A172 (cell line): ENCODE measurements around the gene RPGR. TPM values are rescaled to one million over a fixed set of nuclear protein-coding genes. Genes with fewer than 3 reads are reported as not detected.

Experiments
- DNase-seq: peaks from one replicate; pipeline ENCODE4 v3.0.0-alpha.2; 2015; ENCODE audit warnings: low spot score
- total RNA-seq: library from RNA; depleted of rRNA; stranded (reverse); fragments of >200 nt; shearing (Covaris generic); gene quantifications from 2 replicates; pipeline ENCODE4 v1.2.3, GENCODE V29; 2014; rRNA removed

Gene RPGR
- total RNA-seq, 1 experiment from 2014 or later: 5.3 TPM

DNA sequence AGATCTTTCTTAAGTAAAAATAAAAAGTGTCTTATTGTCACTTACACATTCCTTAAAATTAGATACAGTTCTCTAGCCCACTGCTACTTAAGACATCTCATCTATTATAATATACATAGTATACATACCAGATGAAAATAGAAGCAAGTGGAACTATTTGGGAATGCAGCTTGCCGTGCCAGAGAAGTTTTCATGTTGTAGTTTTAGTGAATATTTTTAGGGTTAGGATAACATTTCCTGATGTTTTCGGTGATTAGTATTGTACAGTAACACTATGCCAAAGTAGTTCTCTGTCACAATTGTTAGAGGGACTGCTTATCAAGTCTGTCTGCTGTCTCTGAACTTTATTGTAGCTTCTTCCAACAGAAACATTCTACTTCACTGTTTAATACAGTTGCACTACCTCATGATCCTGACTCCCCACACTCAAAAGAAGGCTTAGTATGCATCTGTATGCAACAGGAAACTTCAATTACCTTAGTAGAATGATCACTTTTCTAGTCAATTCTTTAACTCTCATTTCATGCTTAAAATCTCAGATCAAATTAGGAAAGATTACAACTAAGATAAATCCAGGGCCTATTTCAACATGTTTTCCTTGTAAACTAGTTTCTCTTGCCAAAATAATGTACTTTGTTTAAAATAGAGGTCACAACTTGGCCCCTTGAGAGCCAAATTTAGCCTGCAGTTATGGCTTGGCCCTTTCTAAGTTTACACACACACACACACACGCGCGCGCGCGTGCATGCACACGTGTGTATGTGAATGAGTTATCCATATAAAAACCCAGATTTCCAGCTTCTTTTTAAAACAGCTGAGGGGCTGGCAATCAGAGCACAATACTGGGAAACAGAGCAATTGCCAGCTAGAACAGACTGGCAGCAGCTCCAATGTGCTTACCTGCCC is 64.3 kb downstream of the RPGR start:
- DNase-seq: no peak

DNA sequence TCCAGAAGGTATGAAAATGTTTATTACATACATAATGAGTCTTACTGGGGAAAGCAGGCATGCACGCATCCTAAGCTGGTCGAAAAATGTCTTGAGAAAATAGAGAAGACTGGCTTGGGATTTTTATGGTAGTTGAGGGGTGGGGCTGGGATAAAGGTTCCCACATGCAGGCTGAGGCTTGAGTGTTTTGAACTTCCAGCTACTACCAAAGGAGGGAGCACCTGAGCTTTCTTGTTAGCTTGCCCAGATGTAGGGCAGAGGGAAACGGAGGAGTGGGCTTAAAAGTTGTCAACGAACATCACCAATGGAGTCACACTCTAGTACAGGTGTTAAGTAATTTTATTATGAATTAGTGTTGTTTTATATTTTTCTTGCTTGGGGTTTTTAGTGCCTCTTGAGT is 67.1 kb downstream of the RPGR start:
- peak; percentile 45 for DNase-seq

DNA sequence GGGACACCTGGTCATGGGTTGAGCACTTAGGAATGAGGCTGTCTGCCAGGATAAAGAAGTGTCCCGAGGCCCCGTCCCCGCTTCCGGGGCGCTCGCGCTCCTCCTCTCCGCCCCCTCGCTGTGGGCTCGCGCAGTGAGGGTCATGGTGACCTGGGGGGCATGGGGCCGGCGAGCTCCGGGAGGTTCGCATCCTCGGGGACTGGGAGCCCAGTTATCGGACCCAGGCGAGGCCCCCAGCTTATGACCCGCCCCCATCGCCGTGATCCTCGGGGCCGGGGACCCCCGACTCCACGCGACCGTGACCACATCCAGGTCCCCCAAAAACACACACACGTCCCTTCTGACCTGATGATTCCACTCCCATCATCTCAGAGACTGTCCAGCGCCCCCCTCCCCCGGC is 71.3 kb downstream of the RPGR start:
- DNase-seq: no peak

DNA sequence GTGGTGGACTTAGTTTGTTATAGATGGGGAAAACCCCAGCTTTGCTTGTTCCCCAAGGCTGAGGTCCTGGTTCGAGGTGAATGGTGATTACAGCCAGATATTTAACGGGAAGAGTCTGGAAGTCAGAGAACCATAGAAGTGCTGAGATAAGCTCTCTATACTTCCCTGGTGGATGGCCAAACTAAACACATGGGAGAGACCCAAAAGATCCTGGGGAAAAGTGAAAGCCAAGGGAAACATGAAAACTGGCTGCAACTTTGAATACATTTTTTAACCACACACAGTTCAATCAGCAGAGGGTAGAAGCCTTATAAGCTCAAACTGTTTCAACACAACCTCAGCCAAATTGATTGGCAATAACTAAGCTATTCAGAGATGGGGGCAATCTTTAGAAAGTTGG is 77.3 kb downstream of the RPGR start:
- no peak for DNase-seq

DNA sequence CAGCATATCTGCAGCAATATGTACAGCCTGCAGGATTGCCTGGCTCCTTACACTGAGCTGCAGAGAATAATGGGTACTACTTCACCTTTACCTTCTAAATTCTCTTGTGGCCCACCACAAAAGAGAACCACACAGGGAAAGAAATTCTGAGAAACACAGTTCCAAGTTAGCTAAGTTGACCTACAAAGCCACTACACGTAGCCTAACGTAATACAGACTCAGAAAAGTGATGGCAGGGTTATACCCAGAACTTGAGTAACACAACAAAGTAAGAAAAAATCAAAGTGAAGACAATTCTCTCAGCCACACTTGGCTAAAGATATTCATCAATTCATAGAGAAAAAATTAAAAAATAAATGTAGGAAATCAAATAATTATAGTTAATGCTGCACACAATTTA is 80.3 kb downstream of the RPGR start:
- DNase-seq: no peak

DNA sequence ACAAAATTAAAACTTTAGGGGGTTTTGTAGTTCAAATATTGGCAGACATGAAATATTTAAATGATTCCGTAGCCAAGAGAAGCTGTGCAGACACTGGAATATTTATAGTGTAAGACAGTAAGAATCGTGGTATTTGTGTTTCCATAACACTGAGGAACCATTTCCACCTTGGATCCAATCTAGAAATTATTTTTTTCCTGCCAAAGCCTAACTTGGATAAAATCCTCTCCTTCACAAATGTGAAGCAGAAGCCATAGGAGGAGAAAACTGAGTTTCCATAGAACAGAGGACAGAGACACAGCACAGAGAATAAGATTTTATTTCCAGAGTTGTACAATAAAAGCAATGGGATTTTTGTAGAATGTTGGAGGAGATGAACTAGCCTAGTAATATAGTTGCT is 86.8 kb downstream of the RPGR start:
- DNase-seq: no peak

DNA sequence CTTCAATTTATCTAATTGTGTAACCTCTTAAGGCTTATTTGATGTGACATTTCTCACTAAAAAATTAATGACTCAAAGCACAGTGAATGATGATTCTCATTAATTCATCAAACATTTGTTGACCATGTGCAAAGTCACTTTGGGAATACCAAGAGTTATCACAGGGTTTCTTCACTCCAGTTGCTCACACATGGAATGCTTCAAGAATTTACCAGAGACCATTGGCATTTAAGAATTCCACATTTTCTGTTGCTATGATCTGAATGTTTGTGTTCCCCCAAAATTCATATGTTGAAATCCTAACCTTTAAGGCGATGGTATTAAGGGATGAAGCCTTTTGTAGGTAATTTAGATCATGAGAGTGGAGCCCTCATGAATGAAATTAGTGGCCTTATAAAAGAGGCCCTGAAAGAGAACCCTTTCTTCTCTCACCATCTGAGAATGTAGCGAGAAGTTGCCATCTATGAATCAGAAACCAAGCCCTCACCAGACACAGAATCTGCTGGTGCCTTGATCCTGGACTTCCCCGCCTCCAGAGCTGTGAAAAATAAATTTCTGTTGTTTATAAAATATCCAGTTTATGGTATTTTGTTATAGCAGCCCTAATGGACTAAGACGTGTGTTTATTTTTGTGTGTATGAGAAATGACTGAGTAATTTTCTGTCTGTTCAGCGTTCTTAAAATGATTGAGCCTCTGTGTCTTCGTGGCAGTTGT is 90.3 kb downstream of the RPGR start:
- DNase-seq: no peak

DNA sequence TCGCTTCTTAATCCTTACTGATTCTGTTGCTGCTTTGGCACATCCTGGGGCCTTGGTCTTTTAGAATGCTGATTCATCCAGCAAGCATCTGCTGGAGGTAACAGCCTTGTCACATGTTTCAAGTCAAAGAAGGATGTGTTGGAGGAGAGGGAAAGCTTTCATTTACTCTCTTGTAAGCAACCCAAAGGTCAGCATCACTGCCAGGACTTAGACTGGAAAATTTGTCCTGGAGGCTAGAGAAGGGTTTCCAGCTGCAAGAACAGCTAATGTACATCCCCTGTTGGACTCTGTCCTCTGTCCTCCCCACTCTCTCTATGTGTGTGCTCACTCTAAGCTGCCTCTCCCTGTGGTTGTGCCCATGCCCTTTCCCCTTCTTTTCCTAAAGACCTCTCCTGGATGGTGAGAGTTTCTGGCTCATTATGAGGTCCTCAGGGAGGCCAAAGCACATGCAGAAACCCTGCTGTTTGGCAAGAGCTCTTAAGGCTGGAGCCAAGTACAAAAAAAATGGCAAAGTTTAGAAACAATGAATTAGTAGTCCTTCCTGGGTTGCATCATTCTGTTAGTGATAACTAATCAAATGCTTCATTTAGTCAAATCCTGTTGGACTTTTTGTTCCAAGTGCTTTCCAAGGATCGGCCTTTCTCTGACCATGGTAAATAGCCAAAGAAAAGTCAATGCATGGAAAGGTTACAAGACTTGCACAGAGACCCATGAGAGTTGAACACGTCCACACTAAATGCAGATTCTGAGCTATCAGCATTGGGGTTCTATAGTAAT is 93.2 kb downstream of the RPGR start:
- peak; percentile 70 for DNase-seq

DNA sequence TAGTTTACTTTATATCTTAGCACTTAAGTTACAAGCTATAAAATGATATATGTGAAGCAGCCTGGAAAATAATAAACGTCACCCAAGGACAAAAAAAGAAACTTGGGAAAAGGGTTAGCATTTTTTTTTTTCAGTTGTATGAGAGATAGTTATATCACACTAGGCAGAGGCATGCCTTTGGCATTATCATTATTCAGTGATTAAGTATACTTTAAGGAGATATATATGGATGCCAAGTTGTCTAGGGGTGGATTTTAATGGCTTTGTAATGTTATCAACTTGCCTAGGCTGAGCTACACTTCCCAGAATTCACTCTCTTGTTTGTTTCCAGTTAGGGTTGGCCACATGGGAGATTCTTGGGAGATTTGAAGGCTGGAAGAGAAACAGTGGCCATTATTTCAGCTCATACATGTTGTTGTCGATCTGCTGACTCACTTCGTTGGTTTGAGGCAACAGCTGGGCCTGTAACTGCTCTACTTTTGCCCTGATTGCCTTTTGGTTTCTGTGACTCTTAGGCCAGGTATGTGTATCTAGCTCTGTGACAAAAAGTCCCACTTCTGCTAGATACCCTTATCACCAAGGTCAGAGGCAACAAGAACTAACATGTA is 95.1 kb downstream of the RPGR start:
- DNase-seq: no peak

DNA sequence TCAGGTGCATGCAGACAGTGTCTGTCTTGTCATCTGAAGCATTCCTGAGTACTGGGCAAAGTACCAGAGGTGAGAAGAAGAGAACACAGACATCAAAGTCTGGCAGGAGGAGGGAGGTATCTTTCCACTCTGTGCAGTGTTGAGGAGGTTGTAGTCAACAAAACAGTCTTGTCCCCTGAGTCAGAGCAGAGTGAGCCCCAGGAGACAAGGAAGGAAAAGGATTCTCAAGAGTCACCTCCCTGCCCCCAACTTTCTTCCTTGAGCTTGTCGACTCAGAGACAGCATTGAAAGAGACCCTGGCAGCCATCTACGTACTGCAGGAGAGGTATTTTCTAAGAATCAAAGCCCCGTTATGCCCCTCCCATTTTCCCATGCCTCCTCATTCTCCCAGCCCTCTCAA is 102.2 kb downstream of the RPGR start:
- peak; percentile 32 for DNase-seq

DNA sequence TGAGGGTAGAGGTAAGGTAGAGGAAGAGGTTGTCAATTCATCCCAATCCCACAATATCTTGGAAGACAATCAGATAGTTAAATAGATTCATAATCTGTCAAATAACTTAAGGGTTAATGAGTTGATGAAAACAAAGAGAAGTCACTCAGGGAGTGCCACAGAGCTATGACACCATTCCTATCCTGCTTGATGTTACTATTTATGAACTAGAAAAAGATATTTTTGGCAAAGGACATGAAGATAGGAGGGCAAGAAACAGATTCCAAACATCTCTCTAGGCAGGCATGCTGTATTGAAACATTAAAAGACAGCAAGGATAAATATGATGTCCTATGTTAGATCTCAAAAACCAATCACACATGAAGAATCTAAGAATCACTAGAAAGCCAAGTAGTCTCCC is 103.1 kb downstream of the RPGR start:
- no peak for DNase-seq

DNA sequence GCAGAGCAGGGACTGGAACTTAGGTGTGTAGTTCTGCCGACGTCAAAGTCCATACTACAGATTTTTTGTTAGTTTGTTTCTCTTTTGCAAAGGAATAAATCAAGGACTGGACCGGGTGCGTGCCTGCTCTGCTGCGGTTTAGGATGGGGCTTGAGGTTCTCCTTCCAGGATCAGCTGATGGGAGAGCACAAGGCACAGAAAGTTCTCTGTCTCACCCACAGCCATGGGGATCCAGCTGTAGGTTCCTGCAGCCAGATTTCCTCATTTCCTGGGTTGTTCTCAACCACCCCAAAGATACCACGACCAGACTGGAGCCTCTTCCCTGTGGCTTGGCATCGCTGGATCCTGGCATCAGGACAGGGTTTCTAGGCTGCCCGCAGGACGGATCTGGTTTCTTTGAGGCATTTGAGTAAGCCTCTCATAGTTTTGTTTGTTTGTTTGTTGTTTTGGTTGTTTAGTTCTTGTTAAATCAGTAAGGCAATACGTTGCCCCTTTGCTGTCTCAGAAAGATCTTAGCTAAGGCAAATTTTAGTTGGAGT is 105.8 kb downstream of the RPGR start:
- DNase-seq: no peak

DNA sequence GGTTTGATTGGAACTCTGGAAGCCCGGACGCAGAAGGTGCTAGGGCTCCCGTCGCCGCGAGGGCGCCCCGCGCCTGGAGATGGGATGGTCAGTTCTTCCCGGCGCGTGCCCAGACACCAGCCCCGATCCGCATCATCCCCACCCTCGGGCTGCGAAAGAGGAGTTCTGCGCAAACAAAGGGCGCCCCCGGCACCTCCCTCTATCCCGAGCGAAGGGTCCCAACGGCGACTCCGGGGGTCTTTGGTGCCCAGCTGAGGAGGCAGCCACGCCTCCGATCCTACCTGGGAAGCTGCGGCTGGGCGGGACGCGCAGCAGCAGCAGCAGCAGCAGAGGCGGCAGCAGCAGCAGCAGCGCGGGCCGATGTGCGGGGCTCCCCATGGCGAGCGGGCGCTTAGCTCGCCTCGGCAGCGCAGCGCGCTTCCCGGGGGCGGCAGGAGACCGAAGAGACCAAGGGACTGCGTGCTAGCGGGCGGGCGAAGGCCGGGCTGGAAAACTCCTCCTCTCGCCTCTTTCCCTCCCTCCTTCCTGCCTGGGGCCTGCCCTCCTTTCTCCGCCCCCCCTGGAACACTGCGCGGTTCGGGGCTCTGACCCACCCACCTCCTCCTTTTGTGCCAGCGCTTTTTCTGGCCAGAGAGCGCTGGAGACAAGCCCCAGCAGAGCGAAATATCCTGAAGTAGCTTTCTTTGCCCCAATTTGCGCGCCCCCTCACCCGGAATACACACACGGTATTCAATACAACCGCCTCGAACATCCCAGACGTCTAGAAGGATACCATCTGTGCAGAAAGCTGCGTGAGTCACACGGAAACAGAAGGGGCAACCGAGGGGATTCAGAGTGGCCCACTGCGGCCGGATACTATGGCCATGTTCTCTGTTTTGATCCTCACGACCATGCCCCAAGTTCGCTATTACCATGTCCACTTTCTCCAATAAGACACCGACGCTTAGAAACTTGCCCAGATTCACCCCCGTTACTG is 106.6 kb downstream of the RPGR start, which contains the start of gene SRPX:
TSS of gene SRPX (minus strand) at position 457 of the 976 bp plus-strand sequence. CDS start at position 378, 79 bp downstream.
- DNase-seq: no peak

DNA sequence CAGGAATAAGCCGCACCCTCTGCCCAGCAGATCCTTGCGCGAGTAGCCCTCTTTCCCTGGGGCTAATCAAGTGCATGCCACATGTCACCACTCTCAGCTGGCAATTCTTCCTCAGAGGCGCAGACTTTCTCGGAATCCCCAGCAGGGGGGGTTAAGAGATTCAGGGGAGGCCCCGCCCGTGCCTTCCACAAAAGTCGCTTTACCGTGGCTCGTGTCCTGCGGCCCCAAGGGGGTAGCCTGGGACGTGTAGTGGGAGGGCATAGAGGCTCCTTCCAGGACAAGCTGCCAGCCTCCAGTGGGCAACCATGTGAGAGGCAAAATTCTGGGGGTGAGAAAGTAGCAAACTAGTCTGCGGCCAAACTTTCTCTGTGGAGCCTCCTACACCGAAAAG is 107.3 kb downstream of the RPGR start:
- peak; percentile 65 for DNase-seq

Other genes starting within 250 kb of the RPGR start
- 63.8 and 71.2 TPM in 2 replicates for gene SRPX, start 106.6 kb downstream of the RPGR start, total RNA-seq
- gene OTC, start 25.1 kb upstream of the RPGR start, total RNA-seq: not detected in 2 replicates
- gene TSPAN7, start 234.0 kb upstream of the RPGR start, total RNA-seq: 1.1 TPM in 1 of 2 replicates, not detected in the other